HCT116 (cell line): ENCODE data around the gene CNPY3. TPM values are rescaled to one million over a fixed set of nuclear protein-coding genes. Genes with fewer than 3 reads are reported as not detected.

Experiments
- ATAC-seq: fragments of 200-7000 bp; cut with Tn5 transposase; 2 replicates; pipeline ENCODE4 v1.9.1; 2020; ENCODE audit warnings: mild to moderate bottlenecking, moderate library complexity
- BruUV-seq: library from RNA; stranded (reverse); fragments of 400-500 nt; replicated peaks from 2 replicates; lab custom pipeline; 2021; lab: Mats Ljungman, UMichigan
- CTCF ChIA-PET: fragments of 300-600 bp; sonication (Branson Sonifier 250); formaldehyde crosslinking; loops from one replicate; lab custom pipeline; 2021; ENCODE audit warnings: antibody characterized with exemption; lab: Charles Lee
- POLR2A ChIA-PET: fragments of 300-600, 350-600 bp; sonication (Branson Sonifier 250); formaldehyde crosslinking; loops from one replicate; lab custom pipeline; 2021; ENCODE audit warnings: antibody characterized with exemption; lab: Charles Lee
- RAD21 ChIA-PET, 2 experiments: fragments of 300-600 bp; sonication (Branson Sonifier 250); formaldehyde crosslinking; loops; one replicate each; lab custom pipeline; 2023; ENCODE audit warnings: low total read pairs in 2 of 2; ENCODE audit not compliant: uncharacterized antibody in 2 of 2, unreplicated experiment in 2 of 2, low non-redundant PET in 1 of 2; lab: Charles Lee
- DNase-seq: peaks from one replicate; pipeline ENCODE4 v3.0.0-alpha.2; 2010; ENCODE audit warnings: low read depth, low spot score
- H2AFZ ChIP-seq: fragments of 200-600 bp; shearing (Covaris generic), sonication (generic); 2 replicates; pipeline ENCODE4 v1.6.1; 2017; ENCODE audit warnings: low read depth, mixed run types, mixed read lengths, antibody characterized with exemption, low read length; ENCODE audit not compliant: poor library complexity, severe bottlenecking
- H3K27ac ChIP-seq: 2 replicates; pipeline ENCODE4 v1.5.1; 2012; ENCODE audit warnings: low read depth, low read length
- H3K27me3 ChIP-seq: fragments of 200-600 bp; sonication (generic); 2 replicates; pipeline ENCODE4 v1.6.1; 2016; ENCODE audit warnings: mixed run types, low read length, mixed read lengths; ENCODE audit not compliant: insufficient read depth
- H3K36me3 ChIP-seq, 2 experiments: fragments of 200-500 bp in 1 of 2; fragments of 200-600 bp in 1 of 2; sonication (Bioruptor generic) in 1 of 2; sonication (generic) in 1 of 2; 2 replicates each; pipeline versions ENCODE4 v1.5.1 to v1.6.1; 2014 to 2016; ENCODE audit warnings: low read length in 2 of 2, inconsistent platforms in 1 of 2, mixed read lengths in 1 of 2, mixed run types in 1 of 2; ENCODE audit not compliant: insufficient read depth in 2 of 2, control insufficient read depth in 1 of 2
- H3K4me1 ChIP-seq, 2 experiments: fragments of 200-600 bp in 1 of 2; sonication (generic) in 1 of 2; 2 replicates each; pipeline versions ENCODE4 v1.5.1 to v1.6.1; 2012 to 2017; ENCODE audit warnings: low read length in 2 of 2, inconsistent platforms in 1 of 2, mild to moderate bottlenecking in 1 of 2, mixed read lengths in 1 of 2, mixed run types in 1 of 2, moderate library complexity in 1 of 2; ENCODE audit not compliant: insufficient read depth in 2 of 2, control insufficient read depth in 1 of 2
- H3K4me2 ChIP-seq: fragments of 200-600 bp; sonication (generic); 2 replicates; pipeline ENCODE4 v1.6.1; 2017; ENCODE audit warnings: mixed run types, low read length, mixed read lengths
- H3K4me3 ChIP-seq, 2 experiments: fragments of 200-600 bp in 1 of 2; sonication (generic) in 1 of 2; replicated peaks in 1 of 2; 2 replicates each; pipeline ENCODE4 v1.5.1; 2011 to 2016; ENCODE audit warnings: low read length in 2 of 2, control low read depth in 1 of 2, low read depth in 1 of 2, mild to moderate bottlenecking in 1 of 2, mixed read lengths in 1 of 2, mixed run types in 1 of 2
- H3K79me2 ChIP-seq: fragments of 200-600 bp; sonication (generic); 2 replicates; pipeline ENCODE4 v1.6.1; 2017; ENCODE audit warnings: mild to moderate bottlenecking, mixed run types, low read length, moderate library complexity, mixed read lengths; ENCODE audit not compliant: insufficient read depth
- H3K9ac ChIP-seq: fragments of 200-600 bp; sonication (generic); 2 replicates; pipeline ENCODE4 v1.6.1; 2016; ENCODE audit warnings: low read length, mixed read lengths
- H3K9me2 ChIP-seq: fragments of 200-600 bp; sonication (generic), shearing (Covaris generic); 2 replicates; pipeline ENCODE4 v1.6.1; 2017; ENCODE audit warnings: mixed run types, mild to moderate bottlenecking, moderate library complexity; ENCODE audit not compliant: insufficient read depth
- H3K9me3 ChIP-seq, 2 experiments: fragments of 200-500 bp in 1 of 2; fragments of 200-600 bp in 1 of 2; sonication (Bioruptor generic) in 1 of 2; sonication (generic) in 1 of 2; 2 replicates each; pipeline ENCODE4 v1.6.1; 2014 to 2017; ENCODE audit warnings: low read length in 2 of 2, mixed read lengths in 2 of 2, inconsistent platforms in 1 of 2, low read depth in 1 of 2, mild to moderate bottlenecking in 1 of 2, mixed run types in 1 of 2, moderate library complexity in 1 of 2; ENCODE audit not compliant: control insufficient read depth in 1 of 2, insufficient read depth in 1 of 2
- H4K20me1 ChIP-seq: fragments of 200-600 bp; sonication (generic), shearing (Covaris generic); 2 replicates; pipeline ENCODE4 v1.6.1; 2017; ENCODE audit warnings: mixed run types, mild to moderate bottlenecking, moderate library complexity; ENCODE audit not compliant: insufficient read depth
- ATF3 ChIP-seq: IDR thresholded peaks from 2 replicates; pipeline ENCODE4 v1.6.1; 2012
- CBX3 ChIP-seq: IDR thresholded peaks from 2 replicates; pipeline ENCODE4 v1.6.1; 2012; ENCODE audit warnings: low read depth
- CEBPB ChIP-seq: IDR thresholded peaks from 2 replicates; pipeline ENCODE4 v1.6.1; 2012; ENCODE audit warnings: low read depth
- CTCF ChIP-seq, 3 experiments: fragments of 200-600 bp in 1 of 3; sonication (generic) in 1 of 3; IDR thresholded peaks in 2 of 3; conservative IDR thresholded peaks in 1 of 3; 2 replicates each; pipeline ENCODE4 v1.5.1; 2012 to 2017; ENCODE audit warnings: low read depth in 2 of 3, low read length in 2 of 3, antibody characterized with exemption in 1 of 3, borderline replicate concordance in 1 of 3, control low read depth in 1 of 3, mild to moderate bottlenecking in 1 of 3, mixed read lengths in 1 of 3, mixed run types in 1 of 3, moderate library complexity in 1 of 3; ENCODE audit not compliant: insufficient read depth in 1 of 3
- EGR1 ChIP-seq: IDR thresholded peaks from 2 replicates; pipeline ENCODE4 v1.6.1; 2012; ENCODE audit warnings: low read depth
- ELF1 ChIP-seq: IDR thresholded peaks from 2 replicates; pipeline ENCODE4 v1.6.1; 2012; ENCODE audit warnings: low read depth, borderline replicate concordance
- EZH2 ChIP-seq: fragments of 200-600 bp; sonication (generic); IDR thresholded peaks from 2 replicates; pipeline ENCODE4 v1.6.1; 2017; ENCODE audit warnings: antibody characterized with exemption, mixed run types
- FOSL1 ChIP-seq: IDR thresholded peaks from 2 replicates; pipeline ENCODE4 v1.6.1; 2012; ENCODE audit warnings: low read depth
- JUND ChIP-seq: IDR thresholded peaks from 2 replicates; pipeline ENCODE4 v1.6.1; 2012
- MAX ChIP-seq: IDR thresholded peaks from 2 replicates; pipeline ENCODE4 v1.6.1; 2012
- POLR2A ChIP-seq: IDR thresholded peaks from 2 replicates; pipeline ENCODE4 v1.7.0; 2011; ENCODE audit warnings: borderline replicate concordance; ENCODE audit not compliant: insufficient read depth, insufficient read length; ENCODE audit errors: extremely low read depth
- RAD21 ChIP-seq: IDR thresholded peaks from 2 replicates; pipeline ENCODE4 v1.6.1; 2012; ENCODE audit warnings: low read depth, mild to moderate bottlenecking
- REST ChIP-seq: IDR thresholded peaks from 2 replicates; pipeline ENCODE4 v1.6.1; 2012; ENCODE audit warnings: low read depth
- SIN3A ChIP-seq: IDR thresholded peaks from 2 replicates; pipeline ENCODE4 v1.6.1; 2012; ENCODE audit warnings: low read depth
- SP1 ChIP-seq: IDR thresholded peaks from 2 replicates; pipeline ENCODE4 v1.6.1; 2012; ENCODE audit warnings: low read depth
- YY1 ChIP-seq: IDR thresholded peaks from 2 replicates; pipeline ENCODE4 v1.6.1; 2011; ENCODE audit warnings: low read length, low read depth, moderate library complexity, mild to moderate bottlenecking; ENCODE audit not compliant: insufficient replicate concordance; ENCODE audit errors: extremely low read depth
- ZBTB33 ChIP-seq: IDR thresholded peaks from 2 replicates; pipeline ENCODE4 v1.6.1; 2011; ENCODE audit warnings: mild to moderate bottlenecking, low read length, moderate library complexity; ENCODE audit not compliant: insufficient replicate concordance; ENCODE audit errors: extremely low read depth
- ZFX ChIP-seq: fragments of 450-650 bp; IDR thresholded peaks from 2 replicates; pipeline ENCODE4 v1.6.1; 2017
- ZNF274 ChIP-seq: fragments of 200-500 bp; sonication (Bioruptor generic); IDR thresholded peaks from 2 replicates; pipeline ENCODE4 v1.6.1; 2014; ENCODE audit warnings: mild to moderate bottlenecking, low read depth, low read length, inconsistent platforms
- intact Hi-C: fragments of 100-400 bp; cut with micrococcal nuclease; formaldehyde crosslinking; loops from 2 replicates; pipeline ENCODE4 v1.10.0; 2022
- total RNA-seq: library from RNA; stranded (reverse); gene quantifications from one replicate; pipeline ENCODE4 v1.2.1, GENCODE V29; 2021; ENCODE audit not compliant: unreplicated experiment

CNPY3 gene
- total RNA-seq, 1 experiment from 2014 or later, result 49.1 TPM

- Histone ChIP-seq H3K36me3 (peaks cover 0 to 6% of the 10 kb centered on the region in 2 experiments; a peak in 1 of 4 replicates), H3K9ac (no peak overlapping the region), H3K4me2 (no peak overlapping the region), H3K27me3 (no peaks in the 10 kb centered on the region), H3K4me3 (no peak overlapping the region), H3K4me1 (no peaks in the 10 kb centered on the region), H3K9me2 (no peaks in the 10 kb centered on the region), H3K79me2 (no peaks in the 10 kb centered on the region), H2AFZ (no peak overlapping the region), H3K9me3 (no peaks in the 10 kb centered on the region), H3K27ac (no peak overlapping the region), H4K20me1 (no peaks in the 10 kb centered on the region)
- ChIA-PET POLR2A (no interaction called here), CTCF (no interaction called here), RAD21 (no interaction called here)
- DNase-seq (no peak), ATAC-seq (no peak)
- TF ChIP-seq ZNF274, result no peak
- TF ChIP-seq EZH2, result no peak
- no peak for TF ChIP-seq YY1
- no peak for TF ChIP-seq CTCF (IDR thresholded peaks at IDR 0.05 in 2 of 3, conservative IDR thresholded peaks at IDR 0.05 in 1 of 3; ENCODE audit: borderline replicate concordance in 1 of 3, insufficient read depth in 1 of 3, low read depth in 2 of 3, low read length in 2 of 3)
- TF ChIP-seq CEBPB, result no peak
- no peak for TF ChIP-seq RAD21
- TF ChIP-seq MAX, result no peak
- no peak for TF ChIP-seq SP1
- TF ChIP-seq JUND, result no peak
- no peak for TF ChIP-seq ELF1
- TF ChIP-seq ZBTB33, result no peak
- no peak for TF ChIP-seq CBX3
- no peak for TF ChIP-seq REST
- TF ChIP-seq SIN3A, result no peak
- no peak for TF ChIP-seq FOSL1
- no peak for TF ChIP-seq ATF3
- TF ChIP-seq ZFX, result no peak
- no peak for TF ChIP-seq EGR1
- TF ChIP-seq POLR2A, result no peak
- BruUV-seq, result no TSS peak
- intact Hi-C loops, result no loop called here
Measured at GRCh38 chr6:42942444-42942843, 13.2 kb downstream of the CNPY3 start.
